ENCODE measurements around the gene PPP1R8. TPM values are rescaled to one million over a fixed set of nuclear protein-coding genes. Genes with fewer than 3 reads are reported as not detected.
"Not testable (repeated sequence)": the region's sequence is repeated elsewhere in the genome, so short reads cannot be mapped to it uniquely, and the experiment has no call there.

PPP1R8 gene
- total RNA-seq = 26.7 and 46.6 TPM in 2 replicates

GRCh38 chr1:27830621-27831440, at the start of gene PPP1R8:
Gene PPP1R8 (plus strand): TSS chr1:27830782. CDS start chr1:27830836, 54 bp downstream.
- H3K4me3 ChIP-seq (ENCODE audit: low read depth, low read length) = peak within 1 kb of the TSS; percentile 96
- DNase-seq (ENCODE audit: low read depth) = peak; percentile 96
- TF ChIP-seq, protein P1, sequence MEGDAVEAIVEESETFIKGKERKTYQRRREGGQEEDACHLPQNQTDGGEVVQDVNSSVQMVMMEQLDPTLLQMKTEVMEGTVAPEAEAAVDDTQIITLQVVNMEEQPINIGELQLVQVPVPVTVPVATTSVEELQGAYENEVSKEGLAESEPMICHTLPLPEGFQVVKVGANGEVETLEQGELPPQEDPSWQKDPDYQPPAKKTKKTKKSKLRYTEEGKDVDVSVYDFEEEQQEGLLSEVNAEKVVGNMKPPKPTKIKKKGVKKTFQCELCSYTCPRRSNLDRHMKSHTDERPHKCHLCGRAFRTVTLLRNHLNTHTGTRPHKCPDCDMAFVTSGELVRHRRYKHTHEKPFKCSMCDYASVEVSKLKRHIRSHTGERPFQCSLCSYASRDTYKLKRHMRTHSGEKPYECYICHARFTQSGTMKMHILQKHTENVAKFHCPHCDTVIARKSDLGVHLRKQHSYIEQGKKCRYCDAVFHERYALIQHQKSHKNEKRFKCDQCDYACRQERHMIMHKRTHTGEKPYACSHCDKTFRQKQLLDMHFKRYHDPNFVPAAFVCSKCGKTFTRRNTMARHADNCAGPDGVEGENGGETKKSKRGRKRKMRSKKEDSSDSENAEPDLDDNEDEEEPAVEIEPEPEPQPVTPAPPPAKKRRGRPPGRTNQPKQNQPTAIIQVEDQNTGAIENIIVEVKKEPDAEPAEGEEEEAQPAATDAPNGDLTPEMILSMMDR (IDR thresholded peaks at IDR 0.05; ENCODE audit: insufficient read depth, low read depth, low read length) = no peak

- no peak for DNase-seq (ENCODE audit: low read depth)
- TF ChIP-seq, protein P1 (IDR thresholded peaks at IDR 0.05; ENCODE audit: insufficient read depth, low read depth, low read length) = no peak
- H3K4me3 ChIP-seq (ENCODE audit: low read depth, low read length) = no peak overlapping the region
These were observed 47.6 kb upstream of the PPP1R8 start for GRCh38 chr1:27782950-27783349.

- TF ChIP-seq, protein P1 (IDR thresholded peaks at IDR 0.05; ENCODE audit: insufficient read depth, low read depth, low read length) = no peak
- no peak overlapping the region for H3K4me3 ChIP-seq (ENCODE audit: low read depth, low read length)
- no peak for DNase-seq (ENCODE audit: low read depth)
These were observed 45.9 kb upstream of the PPP1R8 start for GRCh38 chr1:27784700-27785099.

- H3K4me3 ChIP-seq (ENCODE audit: low read depth, low read length) = no peak overlapping the region
- TF ChIP-seq, protein P1 (IDR thresholded peaks at IDR 0.05; ENCODE audit: insufficient read depth, low read depth, low read length) = no peak
- peak; percentile 14 for DNase-seq (ENCODE audit: low read depth)
These were observed 44.7 kb upstream of the PPP1R8 start for GRCh38 chr1:27785781-27786455.

- DNase-seq (ENCODE audit: low read depth) = peak; percentile 66
- no peak overlapping the region for H3K4me3 ChIP-seq (ENCODE audit: low read depth, low read length)
- TF ChIP-seq, protein P1 (IDR thresholded peaks at IDR 0.05; ENCODE audit: insufficient read depth, low read depth, low read length) = no peak
These were observed 42.7 kb upstream of the PPP1R8 start for GRCh38 chr1:27787895-27788294.

DNA sequence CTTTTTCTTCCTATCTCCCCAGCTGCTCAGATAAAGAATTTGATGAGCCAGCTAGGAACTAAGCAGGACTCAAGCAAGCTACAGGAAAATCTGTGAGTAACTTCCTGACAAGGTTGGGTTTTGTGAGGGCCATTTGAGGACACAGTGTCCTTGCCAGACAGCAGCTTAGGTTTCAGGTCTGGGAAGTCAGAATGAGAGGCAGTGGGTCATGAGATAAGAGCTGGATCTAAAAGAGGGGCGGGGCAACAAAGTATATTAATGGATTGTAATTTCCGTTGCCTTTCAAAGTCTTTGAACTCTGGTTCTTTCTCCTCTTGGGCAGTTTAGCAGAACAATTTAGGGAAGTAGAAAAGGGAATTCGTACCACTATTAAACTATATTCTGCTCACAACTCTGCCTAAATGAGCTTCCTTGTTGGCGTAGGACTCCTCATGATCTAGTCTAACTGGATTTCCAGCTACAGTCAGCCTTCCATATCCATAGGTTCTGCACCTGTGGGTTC, 41.0 kb upstream of the PPP1R8 start:
- H3K4me3 ChIP-seq (ENCODE audit: low read depth, low read length) = no peak overlapping the region
- DNase-seq (ENCODE audit: low read depth) = peak; percentile 75
- TF ChIP-seq, protein P1 (IDR thresholded peaks at IDR 0.05; ENCODE audit: insufficient read depth, low read depth, low read length) = no peak

GRCh38 chr1:27790270-27790669, 40.3 kb upstream of the PPP1R8 start:
- H3K4me3 ChIP-seq (ENCODE audit: low read depth, low read length); DNase-seq (ENCODE audit: low read depth): not testable (repeated sequence)
